Upper lobe of right lung (tissue), 1 donor: ENCODE data around the gene EPB41. TPM values are rescaled to one million over a fixed set of nuclear protein-coding genes. Genes with fewer than 3 reads are reported as not detected.

ENCODE experiments used
- ATAC-seq: fragments of 200-7000 bp; cut with Tn5 transposase; one replicate; pipeline ENCODE4 v1.9.1; 2020; ENCODE audit warnings: mild to moderate bottlenecking, moderate library complexity
- DNase-seq: peaks from one replicate; pipeline ENCODE4 v3.0.0-alpha.2; 2020
- H3K27ac ChIP-seq: fragments of 200-600 bp; one replicate; pipeline ENCODE4 v1.8.0; 2022
- H3K27me3 ChIP-seq: fragments of 200-600 bp; one replicate; pipeline ENCODE4 v1.8.0; 2022; ENCODE audit warnings: mild to moderate bottlenecking
- H3K36me3 ChIP-seq: fragments of 200-600 bp; one replicate; pipeline ENCODE4 v1.8.0; 2022
- H3K4me1 ChIP-seq: fragments of 200-600 bp; one replicate; pipeline ENCODE4 v1.8.0; 2022
- H3K4me3 ChIP-seq: fragments of 200-600 bp; one replicate; pipeline ENCODE4 v1.8.0; 2022; ENCODE audit warnings: mild to moderate bottlenecking
- H3K9me3 ChIP-seq: fragments of 200-600 bp; one replicate; pipeline ENCODE4 v1.8.0; 2022
- CTCF ChIP-seq: fragments of 200-600 bp; IDR thresholded peaks from one replicate; pipeline ENCODE4 v1.8.0; 2022; ENCODE audit warnings: antibody characterized with exemption
- intact Hi-C: fragments of 100-400 bp; cut with DNase I; formaldehyde crosslinking; loops from one replicate; pipeline ENCODE4 v1.11.0; 2022
- total RNA-seq: library from RNA; stranded (reverse); fragmentation: NEBNext Ultra II Directional; extraction: Animal tissue kit (Norgen Biotek cat#: 25700); gene quantifications from one replicate; pipeline ENCODE4 v1.2.1, GENCODE V29; 2021
- donor health status: DM: no; HTN: yes; CAD: no; lungs with severe emphysema.

Gene EPB41
- total RNA-seq, 1 donor from 2014 or later: 67.0 TPM

- intact Hi-C loops: no loop called here
- Histone ChIP-seq H3K27ac (peak overlapping the region; percentile 77), H3K36me3 (no peaks in the 10 kb centered on the region), H3K27me3 (no peaks in the 10 kb centered on the region), H3K4me3 (no peak overlapping the region), H3K9me3 (no peaks in the 10 kb centered on the region), H3K4me1 (peaks cover 36% of the 10 kb centered on the region)
- no peak for DNase-seq
- TF ChIP-seq CTCF: no peak
- ATAC-seq: no peak
Measured at GRCh38 chr1:28885472-28885877, 28.9 kb upstream of the EPB41 start.

- H3K9me3 ChIP-seq: no peaks in the 10 kb centered on the region
- ATAC-seq: no peak
- no peaks in the 10 kb centered on the region for H3K36me3 ChIP-seq
- no peak for DNase-seq
- peak overlapping the region; percentile 77 for H3K27ac ChIP-seq
- peaks cover 36% of the 10 kb centered on the region for H3K4me1 ChIP-seq
- peak overlapping the region; percentile 96 for H3K4me3 ChIP-seq
- intact Hi-C loops: no loop called here
- no peaks in the 10 kb centered on the region for H3K27me3 ChIP-seq
- no peak for TF ChIP-seq CTCF
Measured at GRCh38 chr1:28885977-28886730, 28.2 kb upstream of the EPB41 start.

- intact Hi-C loops: no loop called here
- peak; percentile 87 for ATAC-seq
- no peaks in the 10 kb centered on the region for H3K9me3 ChIP-seq
- H3K4me1 ChIP-seq: peaks cover 36% of the 10 kb centered on the region
- H3K27ac ChIP-seq: peak overlapping the region; percentile 77
- no peaks in the 10 kb centered on the region for H3K27me3 ChIP-seq
- no peak for TF ChIP-seq CTCF
- peak overlapping the region; percentile 96 for H3K4me3 ChIP-seq
- DNase-seq: peak; percentile 96
- H3K36me3 ChIP-seq: no peaks in the 10 kb centered on the region
Measured at GRCh38 chr1:28886731-28887418, 27.5 kb upstream of the EPB41 start.

GRCh38 chr1:28887419-28887834, 26.9 kb upstream of the EPB41 start:
- intact Hi-C loops: no loop called here
- DNase-seq: peak; percentile 80
- Histone ChIP-seq H3K4me1 (peaks cover 36% of the 10 kb centered on the region), H3K36me3 (no peaks in the 10 kb centered on the region), H3K4me3 (peak overlapping the region; percentile 96), H3K27ac (peak overlapping the region; percentile 77), H3K9me3 (no peaks in the 10 kb centered on the region), H3K27me3 (no peaks in the 10 kb centered on the region)
- TF ChIP-seq CTCF: no peak
- peak; percentile 33 for ATAC-seq

- Histone ChIP-seq H3K4me1 (peaks cover 36% of the 10 kb centered on the region), H3K36me3 (no peaks in the 10 kb centered on the region), H3K4me3 (peak overlapping the region; percentile 96), H3K9me3 (no peaks in the 10 kb centered on the region), H3K27me3 (no peaks in the 10 kb centered on the region), H3K27ac (peak overlapping the region; percentile 77)
- intact Hi-C loops: no loop called here
- DNase-seq: peak; percentile 72
- TF ChIP-seq CTCF: no peak
- ATAC-seq: peak; percentile 11
Measured at GRCh38 chr1:28887835-28888682, 26.3 kb upstream of the EPB41 start.
